GF-D8 (cell line): ENCODE results near the gene SEMA5A.

Source experiments
- DNase-seq: peaks from one replicate; lab custom pipeline; 2025; lab: John Stamatoyannopoulos, UW

SEMA5A gene

GRCh38 chr5:9212605-9213004 lies 333.3 kb downstream of the SEMA5A start:
- DNase-seq, result no peak

GRCh38 chr5:9209846-9210492 lies 335.9 kb downstream of the SEMA5A start:
- DNase-seq, result no peak

DNA sequence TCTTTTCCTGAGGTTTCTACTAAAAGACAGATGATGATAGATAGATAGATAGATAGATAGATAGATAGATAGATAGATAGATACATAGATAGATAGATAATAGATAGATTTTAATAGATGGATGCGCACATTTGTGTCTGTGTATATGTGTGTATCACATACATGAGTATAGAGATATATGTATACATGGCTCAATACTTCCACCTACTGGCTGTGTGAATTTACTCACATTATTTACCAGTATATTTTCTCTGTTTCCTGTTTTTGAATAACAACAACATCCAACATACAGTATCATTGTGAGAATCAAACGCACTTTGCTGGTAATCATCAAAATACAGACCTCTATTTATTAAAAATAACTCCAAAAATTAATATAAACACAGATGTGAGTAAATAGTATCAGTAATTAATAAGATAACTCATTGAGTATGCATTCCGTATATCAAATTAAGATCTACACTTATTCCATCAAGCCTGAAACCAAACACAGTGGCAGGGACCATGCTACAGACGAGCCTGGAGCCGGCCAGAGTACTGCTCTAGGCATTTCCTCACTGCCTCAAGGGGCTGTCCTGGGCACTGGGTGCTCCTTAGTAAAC lies 338.0 kb downstream of the SEMA5A start:
- no peak for DNase-seq

DNA sequence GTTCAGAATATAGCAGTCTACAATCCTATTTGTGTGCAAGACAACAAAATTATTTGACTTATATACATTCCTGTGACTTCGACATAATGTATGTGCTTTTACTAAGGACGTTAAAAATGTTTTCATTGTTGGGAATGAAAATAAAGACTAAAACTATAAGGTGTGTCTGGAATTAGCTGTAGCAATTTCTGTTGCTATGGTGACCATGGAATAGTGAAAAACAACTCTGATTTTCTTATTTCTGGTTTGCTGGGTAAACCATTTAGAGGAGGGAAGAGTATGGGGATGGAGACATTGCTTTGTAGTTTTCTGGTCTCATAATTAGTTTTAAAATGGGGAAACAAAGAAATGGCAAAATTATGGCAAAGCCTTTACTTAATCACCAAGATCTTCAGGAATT lies 343.2 kb downstream of the SEMA5A start:
- DNase-seq, result no peak

- no peak for DNase-seq
Measured at GRCh38 chr5:9201761-9202160, 344.1 kb downstream of the SEMA5A start.

DNA sequence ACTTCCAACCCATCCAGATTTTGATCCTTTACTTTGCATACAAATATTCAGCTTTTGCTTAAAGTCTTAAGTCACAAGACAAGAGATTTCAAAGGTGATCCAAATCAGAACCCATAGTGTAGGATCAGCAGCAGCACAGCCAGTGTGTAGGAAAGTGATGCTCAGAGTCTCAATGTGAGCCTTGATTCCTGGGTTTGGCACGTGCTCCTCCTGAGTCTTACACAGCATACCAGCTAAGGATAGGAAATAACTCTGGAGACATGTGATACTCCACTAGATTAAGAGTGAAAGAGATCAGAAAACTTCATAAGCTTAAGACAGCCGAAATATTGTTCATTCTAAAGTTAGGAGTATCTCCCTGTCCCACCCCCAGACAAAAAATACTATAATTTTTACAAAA lies 344.9 kb downstream of the SEMA5A start:
- no peak for DNase-seq

DNA sequence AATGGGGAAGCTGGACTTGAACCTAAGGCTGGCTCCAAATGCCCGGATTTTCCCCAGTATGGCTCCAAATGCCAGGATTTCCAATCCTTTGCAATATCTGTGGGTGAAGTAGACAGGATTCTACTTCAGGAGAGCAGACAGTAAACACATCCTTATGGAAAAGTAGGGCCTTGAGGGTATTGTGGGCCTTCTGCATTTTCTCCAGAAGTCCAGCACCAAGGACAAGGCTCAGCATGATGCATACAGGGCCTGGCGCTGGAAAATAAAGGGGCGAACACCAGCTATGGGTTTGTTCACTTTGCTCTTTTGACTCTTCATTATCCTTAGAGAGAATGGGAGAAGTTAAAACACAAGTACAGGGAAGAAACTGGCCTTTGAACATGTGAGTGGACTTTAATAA lies 347.5 kb downstream of the SEMA5A start:
- no peak for DNase-seq

GRCh38 chr5:9197881-9198260 lies 348.0 kb downstream of the SEMA5A start:
- DNase-seq, result no peak

DNA sequence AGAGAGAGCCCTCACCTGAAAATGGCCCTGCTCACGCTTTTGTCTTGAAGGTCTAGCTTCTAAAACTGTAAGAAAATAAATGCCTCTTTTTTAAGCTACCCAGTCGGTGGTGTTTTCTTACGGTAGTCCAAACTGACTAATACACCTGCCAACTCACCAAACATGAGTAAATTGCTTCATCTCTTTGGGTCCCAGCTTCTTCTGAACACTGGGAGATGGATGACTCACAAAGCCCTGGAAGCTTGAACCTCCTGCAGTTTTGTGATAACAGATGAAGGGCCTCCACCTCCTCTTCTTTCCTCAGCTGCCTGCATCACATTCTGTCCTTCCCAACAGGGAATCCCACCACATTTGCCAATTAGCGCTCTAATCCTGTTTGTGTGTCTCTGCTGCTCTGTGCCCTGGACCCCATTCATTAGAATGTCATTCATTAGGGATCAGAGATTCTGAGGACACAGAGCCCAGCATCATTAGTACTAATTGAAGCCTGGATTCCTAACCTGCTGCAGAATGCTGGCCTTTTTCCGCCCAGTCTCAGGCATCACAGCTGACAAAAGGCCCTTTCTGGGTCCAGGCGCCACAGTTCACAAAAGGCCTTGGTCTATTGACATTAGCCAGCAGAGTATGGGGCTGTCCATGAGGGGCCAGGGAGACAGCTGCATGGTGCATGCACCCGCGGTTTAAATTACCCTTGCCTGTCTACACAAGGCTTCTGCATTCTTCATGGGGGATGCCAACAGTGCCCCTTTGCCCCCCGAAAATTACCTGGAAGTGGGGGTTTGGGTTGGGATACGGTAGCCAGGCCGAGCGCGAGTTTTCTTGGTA lies 349.3 kb downstream of the SEMA5A start:
- no peak for DNase-seq

DNA sequence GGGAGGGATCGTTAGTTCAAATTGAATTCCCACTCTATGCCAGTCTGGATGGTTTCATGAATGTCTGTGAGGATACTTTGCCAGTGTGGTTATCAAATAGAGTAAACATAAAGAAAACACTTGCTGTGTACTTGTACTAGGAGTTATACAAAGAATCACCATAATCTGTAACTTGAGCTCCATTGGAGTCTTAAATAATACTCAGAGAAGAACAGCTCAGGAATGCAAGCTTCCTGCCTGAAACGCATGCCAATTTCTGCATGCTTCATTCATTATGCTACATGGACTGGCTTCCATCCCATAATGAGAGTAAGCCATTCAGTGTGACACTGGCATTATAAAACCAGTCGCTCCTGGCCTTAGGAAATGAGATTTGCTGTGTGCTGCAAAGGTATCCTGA lies 351.4 kb downstream of the SEMA5A start:
- no peak for DNase-seq

GRCh38 chr5:9192266-9192665 lies 353.6 kb downstream of the SEMA5A start:
- DNase-seq, result no peak

GRCh38 chr5:9189681-9190080 lies 356.2 kb downstream of the SEMA5A start:
- DNase-seq, result no peak

GRCh38 chr5:9188956-9189355 lies 356.9 kb downstream of the SEMA5A start:
- no peak for DNase-seq

DNA sequence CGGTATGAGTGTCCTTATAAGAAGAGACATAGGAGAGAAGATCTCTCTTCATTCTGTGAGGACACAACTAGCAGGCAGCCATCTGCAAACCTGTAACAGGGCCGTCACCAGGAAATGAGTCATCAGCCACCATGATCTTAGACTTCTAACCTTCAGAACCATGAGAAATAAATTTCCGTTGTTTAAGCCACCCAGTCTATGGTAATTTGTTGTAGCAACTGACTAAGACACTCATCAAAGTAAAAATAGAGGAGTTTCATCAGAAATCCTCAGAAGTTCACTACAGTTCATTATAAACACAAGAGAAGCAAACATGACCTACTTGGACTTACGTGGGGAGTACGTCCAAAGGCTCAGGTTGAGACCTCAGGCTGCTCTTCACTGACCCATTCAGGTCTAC lies 357.7 kb downstream of the SEMA5A start:
- no peak for DNase-seq

DNA sequence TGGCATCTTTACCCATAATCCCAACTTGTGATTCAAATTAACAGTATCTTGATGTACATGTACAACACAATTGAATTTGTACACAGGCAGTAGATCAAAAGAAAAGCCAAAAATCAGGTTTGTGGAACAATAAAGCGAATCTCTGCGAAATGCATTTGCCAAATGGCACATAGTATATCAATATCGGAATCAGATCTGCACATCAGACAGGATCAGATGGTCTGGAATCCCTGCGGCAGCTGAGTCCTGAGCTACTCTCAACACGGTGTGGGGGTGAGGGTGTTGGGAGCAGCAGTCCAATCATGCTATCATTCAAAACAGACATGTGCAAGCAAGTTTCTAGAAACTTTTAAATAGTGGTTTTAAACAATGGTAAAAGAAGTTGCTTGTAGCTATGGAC lies 358.3 kb downstream of the SEMA5A start:
- DNase-seq, result no peak

DNA sequence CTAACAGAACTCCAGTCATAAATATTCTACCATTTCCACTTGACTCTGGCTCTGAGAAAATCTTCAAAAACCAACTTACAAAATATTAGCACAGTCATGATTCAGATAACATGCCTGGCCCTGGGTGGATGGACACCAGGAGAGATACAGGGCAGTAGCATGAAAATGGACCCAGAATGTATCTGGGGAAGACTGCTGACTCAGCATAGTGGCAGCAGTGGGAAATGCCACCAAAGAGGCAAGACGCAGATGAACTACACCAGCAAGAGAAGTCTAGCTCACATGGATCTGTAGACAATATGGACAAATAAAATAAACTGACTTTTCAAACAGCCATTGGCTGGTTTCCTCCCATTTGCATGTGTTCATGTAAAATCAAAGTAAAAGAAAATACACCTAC lies 359.8 kb downstream of the SEMA5A start:
- DNase-seq, result no peak

DNA sequence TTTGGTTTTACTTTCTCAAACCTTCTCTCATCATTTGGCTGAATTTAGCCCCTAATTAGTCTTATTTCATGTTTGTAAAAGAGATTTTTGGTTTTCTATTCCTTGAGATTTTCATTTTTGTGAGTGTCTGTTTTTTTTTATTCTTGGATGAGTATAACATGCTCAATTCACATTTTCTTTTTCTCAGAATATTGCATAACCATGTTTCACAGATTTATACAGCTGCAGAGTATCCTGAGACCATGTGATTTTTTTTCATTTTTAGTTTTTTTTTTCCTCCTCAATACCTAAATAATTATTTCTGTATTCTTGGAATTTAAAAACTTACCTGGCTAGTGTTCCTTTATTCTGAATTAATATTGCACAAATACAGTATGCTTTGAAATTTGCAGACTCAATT lies 361.9 kb downstream of the SEMA5A start:
- DNase-seq, result no peak

GRCh38 chr5:9182899-9183695 lies 362.8 kb downstream of the SEMA5A start:
- DNase-seq, result no peak

GRCh38 chr5:9176641-9177040 lies 369.2 kb downstream of the SEMA5A start:
- DNase-seq, result no peak

- no peak for DNase-seq
Measured at GRCh38 chr5:9174446-9174845, 371.4 kb downstream of the SEMA5A start.

- no peak for DNase-seq
Measured at GRCh38 chr5:9173281-9174048, 372.4 kb downstream of the SEMA5A start.

DNA sequence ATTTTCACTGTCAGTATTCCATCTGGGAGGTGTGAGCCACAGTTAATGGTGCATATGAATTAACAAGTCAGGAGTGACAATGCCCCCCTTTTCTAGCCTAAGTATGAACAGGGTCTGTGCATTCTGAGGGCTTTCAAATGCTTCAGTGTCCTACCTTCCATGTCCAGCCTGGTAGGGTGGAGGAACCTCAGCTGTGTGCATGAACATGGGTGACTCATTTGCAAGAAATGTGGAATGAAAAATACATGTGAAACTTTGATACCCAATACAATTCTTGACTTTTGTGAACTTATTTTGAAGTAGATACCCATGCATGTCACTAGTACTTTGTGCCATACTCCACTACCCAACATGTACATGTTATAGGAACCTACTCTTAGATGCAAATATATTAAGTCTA lies 375.8 kb downstream of the SEMA5A start:
- no peak for DNase-seq
